Suprapubic skin (tissue), 4 donors: ENCODE data around the gene STARD13. TPM values are rescaled to one million over a fixed set of nuclear protein-coding genes. Genes with fewer than 3 reads are reported as not detected.

ENCODE experiments used
- DNase-seq, 2 donors: peaks; one replicate each; pipeline ENCODE4 v3.0.0-alpha.2; 2019; ENCODE audit warnings: low spot score in 2 of 2
- H3K27ac ChIP-seq: fragments of 200-600 bp; sonication (generic); one replicate; pipeline ENCODE4 v1.5.1; 2019
- H3K27me3 ChIP-seq: fragments of 200-600 bp; sonication (generic); one replicate; pipeline ENCODE4 v1.5.1; 2019
- H3K36me3 ChIP-seq: fragments of 200-600 bp; sonication (generic); one replicate; pipeline ENCODE4 v1.5.1; 2019
- H3K4me1 ChIP-seq: fragments of 200-600 bp; sonication (generic); one replicate; pipeline ENCODE4 v1.5.1; 2019
- H3K4me3 ChIP-seq: fragments of 200-600 bp; sonication (generic); one replicate; pipeline ENCODE4 v1.5.1; 2019; ENCODE audit warnings: mild to moderate bottlenecking
- H3K9me3 ChIP-seq: fragments of 200-600 bp; sonication (generic); one replicate; pipeline ENCODE4 v1.5.1; 2019
- EP300 ChIP-seq: sonication (generic); formaldehyde crosslinking; IDR thresholded peaks from one replicate; pipeline ENCODE4 v1.6.1; 2017; ENCODE audit warnings: antibody characterized with exemption
- POLR2A ChIP-seq, 2 donors: fragments of 450-650 bp; IDR thresholded peaks; one replicate each; pipeline ENCODE4 v1.6.1; 2017; ENCODE audit warnings: antibody characterized with exemption in 2 of 2, mild to moderate bottlenecking in 2 of 2, moderate library complexity in 2 of 2
- POLR2AphosphoS5 ChIP-seq, 3 donors: sonication (generic); formaldehyde crosslinking; IDR thresholded peaks; one replicate each; pipeline ENCODE4 v1.6.1; 2017; ENCODE audit warnings: antibody characterized with exemption in 3 of 3
- WGBS: methylation state at CpG from one replicate; pipeline ENCODE4 v1.1.5; 2018; 5-methylcytosine and 5-hydroxymethylcytosine counted together
- total RNA-seq, 4 donors: library from RNA; depleted of rRNA; stranded (reverse); fragments of >200 nt; gene quantifications; one replicate each; pipeline ENCODE4 v1.1.0, GENCODE V29; 2016
- TF ChIP-seq, protein P1 (sequence below), 2 donors: fragments of 200-600 bp in 1 of 2; fragments of 450-650 bp in 1 of 2; sonication (generic) in 1 of 2; IDR thresholded peaks; one replicate each; pipeline ENCODE4 v1.5.1; 2016 to 2019; ENCODE audit warnings: antibody characterized with exemption in 2 of 2, mild to moderate bottlenecking in 1 of 2, moderate library complexity in 1 of 2

Gene STARD13
- total RNA-seq, 4 donors from 2014 or later: 7.9 to 31.4 (median 15.9) TPM

DNA sequence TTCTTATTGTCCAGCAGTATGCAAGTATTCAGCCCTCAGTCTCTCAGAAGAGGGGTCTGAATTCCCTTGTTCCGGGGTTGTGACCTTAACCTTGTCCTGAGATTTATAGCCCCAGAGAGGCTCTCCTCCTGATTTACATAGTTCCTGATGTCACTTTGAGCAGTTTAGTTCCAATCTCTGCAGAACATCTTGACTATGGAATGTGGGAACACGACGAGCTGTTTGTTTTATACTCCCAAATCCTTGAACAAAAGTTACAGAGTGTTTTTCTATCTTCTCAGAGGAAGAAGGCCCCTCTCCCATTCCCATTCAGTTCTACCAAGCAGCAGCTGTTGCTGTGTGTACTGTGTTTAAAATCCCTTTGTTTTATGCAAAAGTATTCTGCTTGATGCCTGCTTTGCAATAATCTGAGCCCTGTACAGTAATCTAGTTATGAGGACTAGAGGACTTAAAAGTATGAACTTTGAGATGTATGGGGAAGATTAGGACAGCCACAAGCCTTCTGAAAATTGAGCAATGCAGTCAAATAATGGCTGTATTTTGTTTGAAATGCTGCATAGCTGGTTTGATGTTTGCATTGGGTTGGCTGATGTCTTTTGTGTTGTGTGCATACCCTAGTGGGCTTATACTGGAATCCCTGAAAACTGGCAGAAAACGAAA lies 194.7 kb downstream of the STARD13 start:
- DNase-seq: no peak
- Histone ChIP-seq H3K9me3 (no peaks in the 10 kb centered on the region), H3K4me1 (peaks cover 17% of the 10 kb centered on the region), H3K27ac (peak overlapping the region; percentile 29), H3K36me3 (no peaks in the 10 kb centered on the region), H3K4me3 (no peak overlapping the region), H3K27me3 (no peaks in the 10 kb centered on the region)
- 62% methylated on average over 4 of the region's 4 CpGs for WGBS
- TF ChIP-seq POLR2A (IDR thresholded peaks at IDR 0.05): no peak
- TF ChIP-seq, protein P1, sequence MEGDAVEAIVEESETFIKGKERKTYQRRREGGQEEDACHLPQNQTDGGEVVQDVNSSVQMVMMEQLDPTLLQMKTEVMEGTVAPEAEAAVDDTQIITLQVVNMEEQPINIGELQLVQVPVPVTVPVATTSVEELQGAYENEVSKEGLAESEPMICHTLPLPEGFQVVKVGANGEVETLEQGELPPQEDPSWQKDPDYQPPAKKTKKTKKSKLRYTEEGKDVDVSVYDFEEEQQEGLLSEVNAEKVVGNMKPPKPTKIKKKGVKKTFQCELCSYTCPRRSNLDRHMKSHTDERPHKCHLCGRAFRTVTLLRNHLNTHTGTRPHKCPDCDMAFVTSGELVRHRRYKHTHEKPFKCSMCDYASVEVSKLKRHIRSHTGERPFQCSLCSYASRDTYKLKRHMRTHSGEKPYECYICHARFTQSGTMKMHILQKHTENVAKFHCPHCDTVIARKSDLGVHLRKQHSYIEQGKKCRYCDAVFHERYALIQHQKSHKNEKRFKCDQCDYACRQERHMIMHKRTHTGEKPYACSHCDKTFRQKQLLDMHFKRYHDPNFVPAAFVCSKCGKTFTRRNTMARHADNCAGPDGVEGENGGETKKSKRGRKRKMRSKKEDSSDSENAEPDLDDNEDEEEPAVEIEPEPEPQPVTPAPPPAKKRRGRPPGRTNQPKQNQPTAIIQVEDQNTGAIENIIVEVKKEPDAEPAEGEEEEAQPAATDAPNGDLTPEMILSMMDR (IDR thresholded peaks at IDR 0.05): no peak
- TF ChIP-seq EP300: no peak
- no peak for TF ChIP-seq POLR2AphosphoS5 (IDR thresholded peaks at IDR 0.05)

DNA sequence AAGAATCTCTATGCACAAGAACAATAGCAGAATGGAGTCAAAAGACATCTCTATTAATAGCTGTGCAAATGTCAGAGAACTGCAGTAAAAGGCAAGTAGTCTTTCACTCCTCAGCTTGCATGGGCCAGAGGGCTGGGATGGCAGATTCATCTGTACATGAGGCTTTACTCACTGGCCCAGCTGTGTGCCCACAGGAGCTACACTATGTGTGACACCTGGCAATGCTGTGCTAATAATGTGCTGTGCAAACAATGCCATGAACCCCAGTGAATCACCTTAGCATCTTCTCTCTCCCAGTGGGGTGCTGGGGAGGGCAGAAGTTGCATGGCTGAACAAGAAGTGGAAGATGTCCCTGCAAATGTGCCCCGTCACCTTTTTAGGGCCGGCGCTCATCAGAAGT lies 196.2 kb downstream of the STARD13 start:
- no peaks in the 10 kb centered on the region for H3K9me3 ChIP-seq
- H3K4me1 ChIP-seq: peaks cover 17% of the 10 kb centered on the region
- H3K27ac ChIP-seq: no peak overlapping the region
- TF ChIP-seq, protein P1 (IDR thresholded peaks at IDR 0.05): no peak
- TF ChIP-seq POLR2A (IDR thresholded peaks at IDR 0.05) (no peak), POLR2AphosphoS5 (IDR thresholded peaks at IDR 0.05) (no peak), EP300 (no peak)
- H3K4me3 ChIP-seq: no peak overlapping the region
- no peak for DNase-seq
- no peaks in the 10 kb centered on the region for H3K27me3 ChIP-seq
- 98% methylated on average over 3 of the region's 3 CpGs for WGBS
- H3K36me3 ChIP-seq: no peaks in the 10 kb centered on the region

GRCh38 chr13:33087790-33088189 lies 197.8 kb downstream of the STARD13 start:
- TF ChIP-seq POLR2AphosphoS5 (IDR thresholded peaks at IDR 0.05) (no peak), EP300 (no peak), POLR2A (IDR thresholded peaks at IDR 0.05) (no peak)
- peaks cover 17% of the 10 kb centered on the region for H3K4me1 ChIP-seq
- 50% methylated on average over 3 of the region's 3 CpGs for WGBS
- no peak overlapping the region for H3K27ac ChIP-seq
- H3K4me3 ChIP-seq: no peak overlapping the region
- no peak for DNase-seq
- H3K27me3 ChIP-seq: no peaks in the 10 kb centered on the region
- no peaks in the 10 kb centered on the region for H3K36me3 ChIP-seq
- H3K9me3 ChIP-seq: no peaks in the 10 kb centered on the region

DNA sequence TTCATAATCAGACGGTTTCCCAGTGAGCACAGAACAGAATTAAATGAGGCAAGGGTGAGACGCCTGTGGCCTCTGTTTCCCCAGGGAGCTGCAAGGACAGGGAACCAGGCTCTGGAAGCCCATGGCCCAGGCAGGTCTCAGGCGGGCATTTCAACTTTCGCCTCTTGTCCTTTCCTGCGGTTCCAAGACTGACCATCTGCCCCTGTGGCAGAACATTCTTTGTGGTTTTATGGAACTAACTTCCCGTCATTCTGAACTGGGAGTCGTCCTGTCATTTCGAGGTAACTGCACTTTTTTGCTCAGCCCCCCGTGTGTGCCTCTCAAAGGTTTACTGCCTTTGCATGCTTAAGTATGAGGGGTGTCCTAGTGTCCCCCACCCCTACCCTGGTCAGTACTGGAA lies 198.5 kb downstream of the STARD13 start:
- 84% methylated on average over 9 of the region's 9 CpGs for WGBS
- no peak for DNase-seq
- H3K27me3 ChIP-seq: no peaks in the 10 kb centered on the region
- no peaks in the 10 kb centered on the region for H3K36me3 ChIP-seq
- H3K27ac ChIP-seq: no peak overlapping the region
- no peak overlapping the region for H3K4me3 ChIP-seq
- H3K4me1 ChIP-seq: peaks cover 13% of the 10 kb centered on the region
- TF ChIP-seq POLR2A (IDR thresholded peaks at IDR 0.05) (no peak), EP300 (no peak), POLR2AphosphoS5 (IDR thresholded peaks at IDR 0.05) (no peak)
- TF ChIP-seq, protein P1 (IDR thresholded peaks at IDR 0.05): no peak
- H3K9me3 ChIP-seq: no peaks in the 10 kb centered on the region

DNA sequence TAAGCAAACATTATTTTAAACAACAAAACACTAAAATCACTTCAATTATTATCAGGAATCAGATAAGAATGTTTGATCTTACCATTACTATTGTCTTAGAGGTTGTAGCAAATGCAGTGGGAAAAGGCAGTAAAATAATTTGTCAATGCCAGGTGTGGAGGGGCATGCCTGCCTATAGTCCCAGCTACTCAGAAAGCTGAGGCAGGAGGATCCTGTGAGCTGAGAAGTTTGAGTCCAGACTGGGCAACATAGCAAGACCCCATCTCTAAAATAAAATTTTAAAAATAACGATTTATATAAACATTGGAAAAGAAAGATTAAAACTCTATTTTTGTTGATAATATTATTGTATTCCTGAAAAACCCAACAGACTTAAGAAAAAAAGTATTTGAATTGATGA lies 202.5 kb downstream of the STARD13 start:
- 93% methylated on average over 1 of the region's 1 CpG for WGBS
- Histone ChIP-seq H3K4me1 (no peaks in the 10 kb centered on the region), H3K36me3 (no peaks in the 10 kb centered on the region), H3K27me3 (no peaks in the 10 kb centered on the region), H3K27ac (no peak overlapping the region), H3K4me3 (no peak overlapping the region), H3K9me3 (no peaks in the 10 kb centered on the region)
- no peak for DNase-seq
- no peak for TF ChIP-seq POLR2AphosphoS5 (IDR thresholded peaks at IDR 0.05)
- TF ChIP-seq, protein P1 (IDR thresholded peaks at IDR 0.05): no peak
- TF ChIP-seq EP300: no peak
- no peak for TF ChIP-seq POLR2A (IDR thresholded peaks at IDR 0.05)
